Activated effector memory CD4-positive, alpha-beta T cell treated with anti-CD3 and anti-CD28 coated beads, Interleukin-2, amount 50 U/mL, for 16 hours (primary cell): ENCODE results near the gene GTF2H2C_2.
A peak's percentile ranks its signal among the peaks of the same experiment; 100 is the strongest.
"Not testable (repeated sequence)": the region's sequence is repeated elsewhere in the genome, so short reads cannot be mapped to it uniquely, and the experiment has no call there.

Experiments used
- DNase-seq: peaks from one replicate; pipeline ENCODE4 v3.0.0-alpha.2; 2020

Gene GTF2H2C_2

DNA sequence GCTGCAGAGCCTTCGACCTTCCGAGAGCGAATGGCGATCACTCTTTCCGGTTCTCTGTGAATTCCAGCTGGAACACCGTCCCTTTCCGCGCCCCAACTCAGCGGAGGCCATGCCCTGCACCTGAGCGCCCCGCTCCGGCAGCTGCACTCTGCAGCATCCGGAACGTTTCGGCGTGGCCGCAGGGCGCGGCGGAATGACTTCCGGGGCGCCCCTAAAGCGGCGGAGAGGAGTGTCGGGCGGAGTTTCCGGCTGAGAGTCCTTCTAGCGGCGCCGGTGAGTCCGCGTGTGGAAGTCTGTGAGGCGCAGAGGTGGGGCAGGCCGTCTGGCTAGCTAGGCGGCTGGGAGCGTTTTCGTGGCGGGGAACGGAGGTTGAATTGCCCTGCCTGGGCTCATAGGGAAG, at the start of gene GTF2H2C_2:
GTF2H2C_2 (plus strand) TSS at position 252 of the 400 bp plus-strand sequence.
- not testable (repeated sequence) for DNase-seq

DNA sequence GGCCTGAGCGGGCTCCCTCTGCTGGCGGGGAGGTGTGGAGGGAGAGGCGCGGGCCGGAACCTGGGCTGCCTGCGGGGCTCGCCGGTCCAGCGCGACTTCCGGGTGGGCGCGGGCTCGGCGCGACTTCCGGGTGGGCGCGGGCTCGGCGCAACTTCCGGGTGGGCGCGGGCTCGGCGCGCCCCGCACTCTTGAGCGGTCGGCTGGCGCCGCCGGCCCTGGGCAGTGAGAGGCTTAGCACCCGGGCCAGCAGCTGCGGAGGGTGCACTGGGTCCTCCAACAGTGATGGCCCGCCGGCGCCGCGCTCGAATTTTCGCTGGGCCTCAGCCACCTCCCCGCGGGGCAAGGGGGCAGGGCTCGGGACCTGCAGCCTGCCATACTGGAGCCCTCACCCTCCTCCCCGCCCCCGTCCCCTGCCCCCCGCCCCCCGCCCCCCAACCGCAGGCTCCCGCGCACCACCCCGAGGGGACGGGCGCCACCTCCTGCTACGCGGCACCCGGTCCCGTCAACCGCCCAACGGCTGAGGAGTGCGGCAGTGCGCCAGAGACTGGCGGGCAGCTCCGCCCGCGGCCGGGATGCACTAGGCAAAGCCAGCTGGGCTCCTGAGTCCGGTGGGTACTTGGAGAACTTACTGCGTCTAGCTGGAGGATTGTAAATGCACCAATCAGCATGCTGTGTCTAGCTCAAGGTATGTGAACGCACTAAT, 14.0 kb upstream of the GTF2H2C_2 start:
- peak; percentile 86 for DNase-seq

DNA sequence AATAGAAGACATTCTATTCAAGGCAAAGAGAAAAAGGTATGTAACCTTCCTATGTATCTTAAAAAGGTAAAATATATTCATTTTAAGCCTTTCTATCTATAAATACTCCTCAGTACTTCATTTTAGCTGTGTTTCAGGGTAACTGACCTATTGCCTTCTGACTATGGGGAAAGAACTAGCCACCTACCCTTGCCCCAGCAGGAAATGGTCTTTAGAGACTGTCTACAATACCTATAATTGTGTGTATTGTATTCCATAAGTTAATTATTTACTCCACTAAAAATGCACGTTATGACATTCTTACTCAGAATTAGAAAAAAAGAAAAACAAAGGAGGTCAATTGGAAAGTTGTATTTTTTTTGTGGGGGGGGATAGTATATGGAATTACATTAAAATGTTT, 6.2 kb downstream of the GTF2H2C_2 start:
- not testable (repeated sequence) for DNase-seq

DNA sequence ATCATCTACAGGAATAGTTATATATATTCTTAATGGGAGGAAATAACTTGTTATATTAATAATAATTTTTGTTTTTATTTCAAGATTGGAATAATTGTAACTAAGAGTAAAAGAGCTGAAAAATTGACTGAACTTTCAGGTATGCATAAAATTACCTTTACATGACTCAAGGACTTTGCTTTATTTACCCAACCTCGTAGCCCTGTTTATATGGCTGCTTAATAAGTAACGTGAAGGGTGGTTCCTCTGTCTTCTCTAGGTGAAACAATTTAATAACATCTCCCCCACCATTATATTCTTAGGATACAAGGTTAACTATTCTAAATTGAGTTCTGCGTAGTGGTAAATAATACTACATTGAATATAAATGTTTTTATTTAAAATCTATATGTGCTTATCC, 8.0 kb downstream of the GTF2H2C_2 start:
- not testable (repeated sequence) for DNase-seq

DNA sequence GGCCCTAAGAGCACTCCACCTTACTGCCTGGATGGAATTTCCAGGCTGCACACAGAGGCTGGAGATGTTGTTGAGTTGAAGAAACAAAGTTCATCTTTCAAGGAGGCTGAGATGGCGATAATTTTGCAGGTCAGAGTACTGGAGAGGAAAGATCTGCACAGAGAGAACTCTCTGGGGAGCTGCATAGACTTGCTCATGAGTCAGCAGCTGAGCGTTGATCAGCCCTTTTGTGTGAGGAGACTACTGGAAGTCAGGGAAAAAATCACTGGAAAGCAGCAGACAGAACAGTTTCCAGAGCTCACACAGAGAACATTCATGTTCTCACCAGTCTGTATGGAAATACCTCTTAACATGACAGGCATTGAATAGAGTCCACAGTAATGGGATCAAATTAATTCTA, 23.4 kb downstream of the GTF2H2C_2 start:
- not testable (repeated sequence) for DNase-seq

DNA sequence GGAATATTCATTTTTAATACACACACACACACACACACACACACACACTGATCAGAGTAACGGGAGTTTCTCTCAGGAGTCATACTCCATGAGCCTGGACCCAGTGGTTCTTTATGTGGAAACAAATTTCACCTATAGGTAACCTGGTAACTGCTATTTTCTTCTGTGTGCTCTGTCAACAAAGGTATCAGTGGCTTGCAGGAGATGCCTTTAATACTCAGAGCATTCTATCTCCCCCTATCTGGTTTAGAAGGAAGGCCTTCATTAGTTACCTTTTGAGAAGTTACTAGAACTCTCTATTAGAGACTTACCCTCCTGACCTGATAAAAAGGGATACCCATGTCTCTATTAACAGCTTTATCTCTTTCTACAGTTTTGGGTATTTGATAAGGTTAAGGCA, 34.4 kb downstream of the GTF2H2C_2 start:
- not testable (repeated sequence) for DNase-seq

DNA sequence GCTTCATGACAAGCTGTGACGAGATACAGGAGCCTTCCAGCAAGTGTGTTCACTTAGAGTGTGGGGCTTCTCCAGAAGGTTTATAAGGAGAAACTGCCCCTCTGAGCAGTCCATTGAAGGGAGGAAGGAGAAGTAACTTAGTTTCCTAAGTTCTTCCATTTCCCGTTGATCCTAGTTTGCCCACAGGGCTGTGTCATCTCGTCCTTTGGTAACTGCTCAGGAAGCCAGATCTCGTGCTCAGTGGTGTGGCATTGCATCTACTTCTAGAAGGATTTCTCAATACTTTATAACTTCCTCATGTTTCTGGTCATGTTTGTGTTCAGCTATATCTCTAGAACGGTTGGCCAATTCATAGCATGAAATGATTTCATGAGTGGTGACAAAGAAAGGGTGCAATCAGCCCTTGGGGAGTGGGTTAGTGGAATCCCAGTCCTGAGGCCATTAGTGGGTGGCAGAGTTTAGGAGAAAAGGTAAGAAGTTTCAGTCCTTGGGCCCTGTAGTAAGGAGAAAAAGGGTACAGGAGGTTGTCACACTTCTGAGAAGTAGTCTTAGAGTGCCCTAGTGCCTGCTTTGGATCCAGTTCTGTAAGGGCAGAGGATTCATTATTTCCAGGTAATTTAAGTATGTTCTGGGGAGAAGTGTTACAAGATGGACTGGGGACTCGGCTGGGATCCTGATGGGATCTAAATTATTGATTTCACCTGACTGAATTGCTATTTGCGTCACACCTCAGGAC, 36.2 kb downstream of the GTF2H2C_2 start:
- not testable (repeated sequence) for DNase-seq

DNA sequence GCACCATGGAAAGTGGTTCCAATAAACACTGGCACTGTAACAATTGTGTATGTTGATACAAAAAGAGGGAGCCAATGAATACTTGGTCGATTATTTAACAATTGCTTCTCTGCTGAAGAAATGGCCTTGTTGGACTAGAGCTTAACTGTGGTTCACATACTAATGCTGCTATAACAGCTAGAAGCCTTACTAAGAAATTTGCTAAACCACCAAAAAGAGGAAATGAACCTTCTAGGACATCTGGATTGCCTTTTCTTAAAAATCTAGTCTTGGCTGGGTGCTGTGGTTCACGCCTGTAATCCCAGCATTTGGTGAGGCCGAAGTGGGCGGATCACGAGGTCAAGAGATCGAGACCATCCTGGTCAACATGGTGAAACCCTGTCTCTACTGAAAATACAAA, 41.9 kb downstream of the GTF2H2C_2 start:
- not testable (repeated sequence) for DNase-seq

DNA sequence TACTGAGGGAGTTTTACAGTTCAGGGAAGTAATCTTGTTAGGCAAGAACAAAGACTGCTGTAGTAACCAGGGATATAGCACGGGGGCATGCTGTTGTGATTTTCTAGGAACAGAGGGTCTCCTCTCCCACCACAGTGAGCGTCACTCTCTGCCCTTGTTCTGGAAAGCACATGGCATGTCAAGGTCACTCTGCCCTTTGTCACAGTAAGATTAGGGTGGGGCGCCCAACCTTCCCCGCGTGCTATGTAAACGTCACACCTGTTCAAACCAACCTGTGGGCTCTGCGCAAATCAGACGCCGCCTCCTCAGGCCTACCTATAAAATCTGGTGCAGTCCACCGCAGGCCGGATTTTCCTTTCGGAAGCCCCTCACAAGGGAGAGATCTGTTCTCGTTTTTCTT, 44.0 kb downstream of the GTF2H2C_2 start:
- not testable (repeated sequence) for DNase-seq

DNA sequence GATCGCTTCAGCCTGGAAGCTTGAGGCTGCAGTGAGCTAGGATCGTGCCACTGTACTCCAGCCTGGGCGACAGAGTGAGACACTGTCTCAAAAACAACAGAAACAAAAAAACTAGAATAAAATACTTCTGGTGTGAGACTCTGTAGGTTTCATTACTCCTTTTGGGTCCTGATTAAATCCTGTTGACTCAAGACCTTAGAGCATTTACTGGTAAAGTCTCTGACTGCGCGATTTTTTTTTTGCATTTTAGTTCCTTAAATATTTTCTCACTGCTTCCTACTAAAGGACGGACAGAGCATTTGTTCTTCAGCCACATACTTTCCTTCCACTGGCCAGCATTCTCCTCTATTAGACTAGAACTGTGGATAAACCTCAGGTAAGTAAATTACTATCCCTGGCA, 46.8 kb downstream of the GTF2H2C_2 start:
- DNase-seq: not testable (repeated sequence)

DNA sequence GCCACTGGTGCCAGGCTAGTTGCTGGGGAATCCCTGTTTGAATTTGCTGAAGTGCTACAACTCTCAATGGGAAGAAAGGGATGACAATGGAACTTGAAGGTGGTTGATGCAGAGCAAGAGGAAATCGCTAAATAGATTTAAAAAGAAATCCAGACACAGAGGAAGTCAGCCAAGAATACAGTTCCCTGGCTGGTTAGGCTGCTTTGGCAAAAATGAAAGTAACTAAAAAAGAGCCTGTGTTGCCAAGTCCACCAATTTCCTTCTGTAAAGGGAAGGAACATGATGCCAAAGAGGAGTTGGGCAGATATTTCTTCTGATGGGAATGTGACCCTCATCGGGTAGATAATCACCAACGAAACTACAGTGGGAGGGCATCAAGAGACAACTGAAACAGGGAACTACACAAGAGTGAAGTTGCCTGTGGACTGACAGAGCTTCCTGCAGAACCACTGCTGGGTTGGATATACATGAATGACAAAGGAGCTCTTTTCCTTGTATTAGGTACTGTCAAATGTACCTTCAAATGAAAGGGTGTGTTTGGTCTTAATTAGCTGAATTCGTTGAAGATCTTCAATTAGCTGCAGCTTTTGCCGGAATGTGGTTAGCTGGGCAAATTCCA, 49.0 kb downstream of the GTF2H2C_2 start:
- not testable (repeated sequence) for DNase-seq

DNA sequence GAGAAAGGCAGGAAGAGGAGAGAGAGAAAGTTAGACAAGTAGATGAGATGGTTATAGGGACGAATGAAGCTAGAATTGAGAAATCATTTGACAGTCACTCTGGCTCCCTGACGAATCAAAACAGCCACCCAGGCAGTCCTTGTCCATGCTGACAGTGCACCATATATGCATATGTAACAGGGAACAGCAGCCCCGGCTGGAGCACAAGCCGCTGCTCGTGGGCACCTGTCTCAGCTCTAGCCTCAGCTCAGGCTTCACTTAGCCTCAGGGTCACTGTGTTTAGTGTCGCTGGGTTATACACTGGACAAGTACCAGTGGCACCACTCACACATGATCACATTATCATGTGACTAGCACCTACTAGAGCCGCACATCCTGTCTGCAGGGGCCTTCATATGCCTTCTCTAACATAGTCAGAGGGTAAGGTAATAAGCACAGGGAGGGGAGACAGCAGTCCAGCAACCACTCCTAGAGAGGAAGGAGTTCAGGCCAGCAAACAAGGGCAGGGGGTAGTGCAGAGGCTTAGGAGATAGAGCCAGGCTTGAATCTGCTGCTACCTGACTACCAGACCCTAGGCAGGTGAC, 54.9 kb downstream of the GTF2H2C_2 start:
- DNase-seq: not testable (repeated sequence)
